GM23338 (cell line): ENCODE results near the gene SEMA5A. TPM values are rescaled to one million over a fixed set of nuclear protein-coding genes. Genes with fewer than 3 reads are reported as not detected.

Experiments
- ATAC-seq: fragments of 200-7000 bp; cut with Tn5 transposase; 3 replicates; pipeline ENCODE4 v1.9.1; 2020
- DNase-seq: peaks from one replicate; pipeline ENCODE4 v3.0.0-alpha.2; 2015; ENCODE audit warnings: low spot score
- H2AFZ ChIP-seq: fragments of 200-600 bp; sonication (generic); 2 replicates; pipeline ENCODE4 v1.8.0; 2016; ENCODE audit warnings: antibody characterized with exemption, mild to moderate bottlenecking, moderate library complexity
- H3F3A ChIP-seq: fragments of 200-600 bp; sonication (generic); replicated peaks from 2 replicates; pipeline ENCODE4 v1.8.0; 2017; ENCODE audit warnings: antibody characterized with exemption, mixed run types, low read depth
- H3K27ac ChIP-seq: fragments of 200-600 bp; sonication (generic); 2 replicates; pipeline ENCODE4 v1.6.1; 2016; ENCODE audit warnings: low read depth
- H3K27me3 ChIP-seq: fragments of 200-600 bp; sonication (generic); 2 replicates; pipeline ENCODE4 v1.8.0; 2016; ENCODE audit warnings: mild to moderate bottlenecking, mixed run types, moderate library complexity; ENCODE audit not compliant: insufficient read depth
- H3K36me3 ChIP-seq: fragments of 200-600 bp; sonication (generic); 2 replicates; pipeline ENCODE4 v1.8.0; 2016; ENCODE audit warnings: mild to moderate bottlenecking; ENCODE audit not compliant: insufficient read depth
- H3K4me1 ChIP-seq: fragments of 200-600 bp; sonication (generic); 2 replicates; pipeline ENCODE4 v1.8.0; 2016; ENCODE audit warnings: mild to moderate bottlenecking, moderate library complexity; ENCODE audit not compliant: insufficient read depth
- H3K4me2 ChIP-seq: fragments of 200-600 bp; sonication (generic); 2 replicates; pipeline ENCODE4 v1.7.1; 2017; ENCODE audit warnings: mixed run types
- H3K4me3 ChIP-seq: fragments of 200-600 bp; sonication (generic); 2 replicates; pipeline ENCODE4 v1.6.1; 2016; ENCODE audit warnings: mixed run types
- H3K79me2 ChIP-seq: fragments of 200-600 bp; sonication (generic); replicated peaks from 2 replicates; pipeline ENCODE4 v1.8.0; 2017; ENCODE audit warnings: mild to moderate bottlenecking; ENCODE audit not compliant: insufficient read depth
- H3K9me2 ChIP-seq: fragments of 200-600 bp; sonication (generic); 2 replicates; pipeline ENCODE4 v1.8.0; 2017; ENCODE audit not compliant: insufficient read depth
- H4K20me1 ChIP-seq: fragments of 200-600 bp; sonication (generic); replicated peaks from 2 replicates; pipeline ENCODE4 v1.8.0; 2017; ENCODE audit warnings: mild to moderate bottlenecking; ENCODE audit not compliant: insufficient read depth
- H3K27ac Mint-ChIP-seq: 2 replicates; pipeline ENCODE4 v1.8.0; 2020; ENCODE audit warnings: inconsistent platforms, mild to moderate bottlenecking, moderate library complexity, mixed read lengths
- H3K27me3 Mint-ChIP-seq: 3 replicates; pipeline ENCODE4 v1.8.0; 2022; ENCODE audit warnings: low read depth, mild to moderate bottlenecking, moderate library complexity, mixed read lengths, inconsistent platforms; ENCODE audit not compliant: insufficient read depth, poor library complexity
- H3K36me3 Mint-ChIP-seq: 3 replicates; pipeline ENCODE4 v1.8.0; 2021; ENCODE audit warnings: low read depth, mild to moderate bottlenecking, inconsistent platforms, moderate library complexity, mixed read lengths
- H3K4me1 Mint-ChIP-seq: 3 replicates; pipeline ENCODE4 v1.8.0; 2020; ENCODE audit warnings: mild to moderate bottlenecking, inconsistent platforms, mixed read lengths
- H3K4me3 Mint-ChIP-seq: 3 replicates; pipeline ENCODE4 v1.8.0; 2021; ENCODE audit warnings: moderate library complexity, mild to moderate bottlenecking, inconsistent platforms, mixed read lengths
- H3K9me3 Mint-ChIP-seq: 3 replicates; pipeline ENCODE4 v1.8.0; 2020; ENCODE audit warnings: moderate library complexity, mild to moderate bottlenecking, inconsistent platforms, mixed read lengths
- CREB1 ChIP-seq: fragments of 250-450 bp; sonication (Bioruptor Pico); IDR thresholded peaks from 2 replicates; pipeline ENCODE4 v1.5.0; 2020; ENCODE audit warnings: low read depth, mild to moderate bottlenecking, moderate library complexity
- CTCF ChIP-seq, 2 experiments: fragments of 200-600 bp in 1 of 2; sonication (generic) in 1 of 2; conservative IDR thresholded peaks; 2 replicates each; pipeline versions ENCODE4 v1.5.1 to v1.6.1; 2016 to 2017; ENCODE audit warnings: antibody characterized with exemption in 2 of 2, low read depth in 2 of 2, mild to moderate bottlenecking in 2 of 2, moderate library complexity in 1 of 2
- ETS1 ChIP-seq: IDR thresholded peaks from 2 replicates; pipeline ENCODE4 v1.6.1; 2016; ENCODE audit warnings: antibody characterized with exemption
- EZH2 ChIP-seq: fragments of 200-600 bp; sonication (generic); IDR thresholded peaks from one replicate; pipeline ENCODE4 v1.8.0; 2017; ENCODE audit warnings: antibody characterized with exemption, mild to moderate bottlenecking, low read depth; ENCODE audit not compliant: unreplicated experiment
- EZH2phosphoT487 ChIP-seq: fragments of 200-600 bp; sonication (generic); IDR thresholded peaks from one replicate; pipeline ENCODE4 v1.8.1; 2018; ENCODE audit warnings: antibody characterized with exemption; ENCODE audit not compliant: unreplicated experiment
- NANOG ChIP-seq: IDR thresholded peaks from 2 replicates; pipeline ENCODE4 v1.6.1; 2016; ENCODE audit warnings: antibody characterized with exemption, borderline replicate concordance
- POLR2AphosphoS5 ChIP-seq: IDR thresholded peaks from 2 replicates; pipeline ENCODE4 v1.6.1; 2016; ENCODE audit warnings: antibody characterized with exemption, low read depth
- REST ChIP-seq: IDR thresholded peaks from one replicate; pipeline ENCODE4 v1.6.1; 2018; ENCODE audit warnings: antibody characterized with exemption; ENCODE audit not compliant: unreplicated experiment
- STAT1 ChIP-seq: IDR thresholded peaks from one replicate; pipeline ENCODE4 v1.6.1; 2016; ENCODE audit warnings: antibody characterized with exemption; ENCODE audit not compliant: unreplicated experiment
- ZNF331 ChIP-seq: fragments of 250-450 bp; sonication (Bioruptor Pico); IDR thresholded peaks from 2 replicates; pipeline ENCODE4 v1.5.0; 2020; ENCODE audit warnings: low read depth, mild to moderate bottlenecking, moderate library complexity
- polyA plus RNA-seq: library from polyadenylated mRNA; unstranded; fragments of >200 nt; fragmentation: Nextera tagmentation; extraction: Ambion mirVana; gene quantifications from 2 replicates; pipeline ENCODE4 v1.2.1, GENCODE V29; 2016
- total RNA-seq: library from RNA; depleted of rRNA; stranded (reverse); fragments of >200 nt; shearing (Covaris generic); gene quantifications from 2 replicates; pipeline ENCODE4 v1.2.3, GENCODE V29; 2014

SEMA5A gene
- total and polyA plus RNA-seq, 2 experiments from 2014 or later, result 2.1 to 8.1 TPM

GRCh38 chr5:9194509-9194908 lies 351.4 kb downstream of the SEMA5A start (continued):
- TF ChIP-seq CTCF (conservative IDR thresholded peaks at IDR 0.05; ENCODE audit: low read depth in 2 of 2) (no peak), ETS1 (no peak), CREB1 (CRISPR knock-in tag) (no peak), REST (no peak), EZH2phosphoT487 (no peak), ZNF331 (CRISPR knock-in tag) (no peak)

- H4K20me1 ChIP-seq, result no peaks in the 10 kb centered on the region
- H3K4me3 Mint-ChIP-seq, result no peak overlapping the region
- H3K4me1 ChIP-seq, result peaks cover 8% of the 10 kb centered on the region; the same call in 1 of the 2 replicates
- no peak overlapping the region for H3K27ac ChIP-seq
- H3K27me3 Mint-ChIP-seq, result peaks cover 10% of the 10 kb centered on the region
- no peak for DNase-seq
- no peaks in the 10 kb centered on the region for H3K79me2 ChIP-seq
- H3K9me2 ChIP-seq, result peaks cover 3% of the 10 kb centered on the region; the same call in 1 of the 2 replicates
- no peak overlapping the region for H3K4me2 ChIP-seq
- no peak for ATAC-seq
- no peaks in the 10 kb centered on the region; the same call in 2 of the 3 replicates for H3K36me3 Mint-ChIP-seq
- H3K36me3 ChIP-seq, result no peaks in the 10 kb centered on the region
- no peak overlapping the region for H3K27ac Mint-ChIP-seq
- no peaks in the 10 kb centered on the region for H3K27me3 ChIP-seq
- H3F3A ChIP-seq, result no peaks in the 10 kb centered on the region
- TF ChIP-seq POLR2AphosphoS5 (no peak), STAT1 (no peak), NANOG (no peak), EZH2 (no peak)
- H3K4me3 ChIP-seq, result no peak overlapping the region
- H2AFZ ChIP-seq, result no peak overlapping the region
- H3K9me3 Mint-ChIP-seq, result no peaks in the 10 kb centered on the region; the same call in 2 of the 3 replicates
- peaks cover 10% of the 10 kb centered on the region for H3K4me1 Mint-ChIP-seq
These were observed 353.6 kb downstream of the SEMA5A start for GRCh38 chr5:9192266-9192665.
